NCI-H2196 treated with DMSO at 0.1 percent for 48 hours (cell line): Measurements from ENCODE around the gene P2RY11.

ENCODE experiments used
- DNase-seq: peaks from one replicate; lab custom pipeline; 2025; ENCODE audit not compliant: unreplicated experiment; lab: John Stamatoyannopoulos, UW

Gene P2RY11

DNA sequence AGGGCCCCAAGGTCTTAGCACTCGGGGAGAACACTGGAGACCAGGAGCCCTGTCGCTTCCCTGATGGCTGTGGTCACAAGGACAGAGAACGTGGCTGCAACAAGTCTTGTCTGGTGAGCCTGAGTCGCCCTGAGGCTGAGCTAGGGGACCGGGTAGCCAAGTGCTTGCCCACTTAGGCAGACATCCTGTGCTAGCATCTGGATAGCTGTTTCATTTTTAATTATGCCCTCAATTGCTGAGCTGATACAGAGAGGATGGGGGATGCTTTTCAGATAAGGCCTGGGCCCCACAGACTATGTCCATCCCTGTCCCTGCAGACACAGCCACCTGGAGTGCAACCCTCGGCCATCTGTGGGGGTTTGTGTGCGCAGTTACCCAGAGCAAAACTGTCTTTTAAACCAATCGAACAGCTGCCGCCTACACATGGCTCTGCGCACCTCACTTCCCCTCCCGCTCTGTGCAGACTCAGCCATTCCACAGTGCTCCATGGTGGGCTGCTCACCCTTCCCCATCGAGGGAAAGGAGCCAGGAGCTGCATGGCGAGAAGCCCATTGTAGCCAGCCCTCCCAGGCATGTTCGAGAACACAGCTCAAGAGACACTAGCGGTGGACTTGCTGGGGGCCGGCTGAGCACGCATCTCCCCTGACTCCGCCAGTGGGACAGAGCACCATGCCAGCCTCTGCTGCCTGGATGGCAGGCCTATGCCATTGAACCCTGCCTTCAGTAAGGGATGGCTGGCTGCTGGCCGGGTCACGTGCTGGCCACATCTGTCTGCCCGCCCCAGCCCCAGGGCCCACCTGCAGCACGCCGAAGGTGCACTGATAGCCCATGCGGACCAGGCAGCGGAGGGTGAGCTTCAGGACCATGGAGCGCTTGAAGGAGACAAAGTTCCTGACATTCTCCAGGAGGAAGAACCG is 27.6 kb downstream of the P2RY11 start:
- DNase-seq, result no peak

DNA sequence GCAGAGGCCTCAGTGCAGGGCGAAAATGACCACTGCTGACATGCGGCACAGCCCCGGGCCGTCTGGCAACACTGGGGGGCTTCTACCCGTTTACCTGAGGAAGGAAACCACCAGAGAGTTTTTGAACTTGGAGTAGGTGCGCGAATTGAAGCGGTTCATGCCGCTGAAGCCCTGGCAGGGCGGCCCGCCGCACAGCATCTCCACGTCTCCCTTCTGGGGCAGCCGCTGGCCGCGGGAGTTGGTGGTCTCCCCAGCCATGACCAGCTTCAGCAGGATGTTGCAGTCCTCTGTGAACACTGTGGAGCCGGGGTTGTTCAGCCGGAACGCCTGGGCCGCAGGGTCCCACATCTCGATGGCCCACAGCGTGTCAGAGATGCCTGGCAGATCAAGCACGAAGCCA is 28.5 kb downstream of the P2RY11 start:
- DNase-seq, result no peak

GRCh38 chr19:10141479-10141878 is 30.0 kb downstream of the P2RY11 start:
- no peak for DNase-seq

DNA sequence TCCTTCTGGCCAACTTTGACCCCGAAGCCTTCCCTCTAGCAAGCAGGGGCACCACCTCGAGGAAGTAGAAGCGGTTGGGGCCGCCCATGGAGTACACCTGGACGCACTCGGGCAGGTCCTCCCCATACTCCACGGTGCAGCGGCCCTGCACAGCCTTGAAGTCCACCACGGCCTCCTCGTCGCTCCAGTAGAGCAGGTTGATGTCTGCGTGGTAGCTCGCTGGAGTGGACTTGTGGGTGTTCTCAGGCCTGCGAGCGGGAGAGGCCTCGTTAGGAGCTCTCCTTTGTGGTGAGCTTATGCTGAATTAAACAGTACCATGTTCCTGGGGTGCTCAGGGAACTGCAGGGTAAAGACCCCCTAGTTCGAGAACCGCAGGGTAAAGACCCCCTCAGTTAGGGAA is 30.5 kb downstream of the P2RY11 start:
- no peak for DNase-seq

DNA sequence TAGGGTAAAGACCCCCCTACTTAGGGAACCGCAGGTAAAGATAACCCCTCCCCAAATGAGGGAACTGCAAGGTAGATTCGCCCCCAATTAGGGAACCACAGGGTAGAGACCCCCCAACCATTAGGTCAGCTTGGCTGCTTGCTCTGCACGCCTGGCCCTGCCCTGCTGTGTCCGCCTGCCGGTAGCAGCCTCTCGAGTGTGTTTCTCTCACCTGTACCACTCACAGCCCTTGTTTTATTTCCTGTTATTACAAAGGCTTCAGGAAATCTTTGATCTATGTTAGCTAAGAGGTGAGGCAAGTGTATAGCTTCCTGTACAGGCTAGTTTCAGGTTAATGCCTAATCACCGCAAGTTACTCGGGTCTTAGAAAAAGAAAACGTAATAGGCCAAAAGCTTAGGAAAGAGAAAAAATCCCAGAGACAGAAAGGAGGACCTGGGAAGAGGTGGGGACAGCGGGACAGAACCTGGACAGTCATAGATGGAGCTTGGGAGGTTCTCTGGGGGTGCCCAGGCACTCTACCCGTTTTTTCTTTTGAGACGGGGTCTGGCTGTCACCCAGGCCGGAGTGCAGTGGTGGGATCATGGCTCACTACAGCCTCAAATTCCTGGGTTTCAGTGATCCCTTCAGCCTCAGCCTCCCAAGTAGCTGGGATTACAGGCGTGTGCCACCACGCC is 31.3 kb downstream of the P2RY11 start:
- no peak for DNase-seq

DNA sequence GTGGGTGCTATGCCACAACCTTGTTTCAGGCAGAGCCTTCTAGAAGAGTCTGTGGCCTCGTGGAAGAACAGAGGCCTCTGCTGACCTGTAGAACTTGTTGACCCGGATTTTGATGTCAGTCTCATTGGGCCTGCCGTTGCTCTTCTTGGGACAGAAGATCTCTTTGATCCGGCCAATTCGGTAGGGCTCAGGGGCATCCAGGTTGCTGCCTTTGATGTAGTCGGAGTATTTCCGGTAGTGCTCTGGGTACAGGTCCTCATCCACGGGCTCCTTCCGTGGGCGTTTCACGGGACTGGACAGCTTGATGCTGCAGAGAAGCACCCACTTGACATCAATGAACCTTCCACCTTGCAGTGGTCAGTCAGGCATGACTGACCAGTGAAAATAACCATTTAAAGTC is 32.2 kb downstream of the P2RY11 start:
- DNase-seq, result no peak

GRCh38 chr19:10144361-10144760 is 32.9 kb downstream of the P2RY11 start:
- no peak for DNase-seq

DNA sequence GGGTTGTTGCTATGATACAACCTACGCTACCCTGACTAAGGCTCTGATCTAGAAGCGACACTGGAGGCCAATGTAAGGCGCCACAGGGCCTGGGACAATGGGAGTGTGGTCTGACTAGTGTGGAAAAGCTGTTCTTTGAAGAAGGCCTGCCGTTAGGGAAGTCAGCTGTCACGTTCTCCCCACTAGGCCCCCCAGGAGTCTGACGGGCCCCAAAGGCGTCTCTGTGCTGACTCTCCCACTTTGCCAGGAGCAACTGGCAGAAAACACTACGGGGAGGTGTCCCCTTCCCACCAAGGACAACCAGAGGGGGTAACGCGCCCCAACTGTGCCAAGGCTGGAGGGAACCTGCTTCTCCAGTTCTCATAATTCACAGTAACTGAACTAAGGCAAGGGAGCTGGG is 33.5 kb downstream of the P2RY11 start:
- DNase-seq, result no peak

DNA sequence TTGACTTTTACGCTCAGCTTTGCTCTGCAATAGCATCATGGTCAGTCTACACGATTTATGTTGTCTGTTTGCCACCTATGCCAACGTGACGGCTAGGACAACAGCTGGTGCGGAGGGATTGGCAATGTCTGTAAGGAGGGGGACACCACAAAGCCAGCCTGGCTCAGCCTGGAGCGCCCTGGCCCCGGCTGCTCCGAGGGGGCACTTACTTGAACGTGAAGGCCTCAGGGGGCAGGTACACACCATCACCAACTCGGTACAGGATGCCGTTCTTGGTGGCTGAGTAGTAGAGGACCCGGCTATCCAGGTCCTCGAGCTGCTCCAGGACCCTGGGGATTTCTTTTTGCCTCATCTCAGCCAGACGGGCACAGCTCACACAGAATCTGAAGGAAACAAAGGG is 34.6 kb downstream of the P2RY11 start:
- DNase-seq, result no peak

GRCh38 chr19:10149427-10149826 is 37.9 kb downstream of the P2RY11 start:
- DNase-seq, result no peak

DNA sequence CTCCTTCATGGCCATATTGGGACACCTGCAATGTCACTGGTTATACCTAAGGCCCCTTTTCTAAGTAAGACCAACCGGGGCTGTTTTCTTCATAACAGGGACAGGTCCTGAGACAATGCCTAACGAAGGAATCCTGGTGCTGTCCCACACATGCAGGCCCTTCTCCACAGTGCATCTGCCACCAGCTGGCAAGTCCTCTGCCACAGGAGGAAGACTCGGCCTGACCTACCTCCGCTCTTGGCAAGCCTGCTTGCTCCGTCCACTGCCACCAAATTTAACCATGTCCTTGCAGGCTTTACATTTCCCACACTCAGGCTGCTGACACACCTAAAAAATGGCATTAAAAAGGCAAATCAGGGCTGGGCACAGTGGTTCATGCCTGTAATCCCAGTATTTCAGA is 40.0 kb downstream of the P2RY11 start:
- no peak for DNase-seq

DNA sequence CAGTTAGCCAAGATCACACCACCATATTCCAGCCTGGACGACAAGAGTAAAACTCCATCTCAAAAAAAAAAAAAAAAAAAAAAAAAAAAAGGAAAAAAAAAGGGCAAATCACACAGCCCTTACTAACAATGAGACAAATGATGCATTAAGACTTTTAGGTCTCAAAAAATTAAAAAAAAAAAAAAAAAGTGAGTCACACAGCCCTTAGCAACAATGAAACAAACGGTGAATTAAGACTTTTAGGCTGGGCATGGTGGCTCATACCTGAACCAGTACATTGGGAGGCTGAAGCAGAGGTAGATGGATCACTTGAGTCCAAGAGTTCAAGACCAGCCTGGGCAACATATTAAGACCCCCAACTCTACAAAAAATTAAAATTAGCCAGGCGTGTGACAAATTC is 40.6 kb downstream of the P2RY11 start:
- no peak for DNase-seq

- DNase-seq, result no peak
These were observed 44.3 kb downstream of the P2RY11 start for GRCh38 chr19:10155839-10156238.

DNA sequence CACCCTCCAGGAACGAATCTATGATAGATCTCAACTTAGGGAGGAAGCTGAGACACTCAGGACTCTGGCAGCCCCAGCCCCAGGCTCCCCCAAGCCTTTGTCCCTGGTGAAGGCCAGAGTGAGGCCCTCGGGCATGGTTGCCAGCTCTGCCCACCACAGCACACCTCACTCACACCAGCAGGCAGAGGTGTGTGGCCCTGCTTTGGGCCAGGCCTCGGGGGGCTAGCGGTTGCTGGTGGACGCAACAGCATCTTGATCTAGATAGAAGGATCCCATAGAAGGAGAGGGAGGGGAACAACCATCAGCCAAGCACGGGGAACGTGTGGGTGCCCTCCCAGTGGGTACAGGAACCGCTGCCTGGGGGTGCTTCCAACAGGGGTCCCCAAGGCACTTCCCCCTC is 46.6 kb downstream of the P2RY11 start:
- no peak for DNase-seq

DNA sequence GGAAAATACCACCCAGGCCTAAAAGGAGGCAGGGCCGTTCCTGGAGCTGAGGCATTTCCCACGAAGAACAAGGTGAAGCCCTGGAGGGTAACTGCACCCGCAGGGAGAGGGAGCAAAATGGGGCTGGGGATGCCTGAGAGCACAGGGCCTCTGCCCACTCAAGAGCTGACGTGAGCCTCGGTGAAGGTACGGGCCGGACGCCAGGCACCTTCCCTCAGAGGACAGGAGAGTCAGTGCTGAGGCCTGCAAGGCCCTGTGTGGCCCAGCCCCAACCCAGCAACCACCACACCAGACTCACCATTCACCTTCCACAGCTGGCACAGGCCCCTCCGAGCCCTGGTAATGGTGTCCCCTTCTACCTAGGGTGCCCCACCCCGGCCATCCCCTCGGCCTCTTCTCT is 47.0 kb downstream of the P2RY11 start:
- DNase-seq, result no peak

DNA sequence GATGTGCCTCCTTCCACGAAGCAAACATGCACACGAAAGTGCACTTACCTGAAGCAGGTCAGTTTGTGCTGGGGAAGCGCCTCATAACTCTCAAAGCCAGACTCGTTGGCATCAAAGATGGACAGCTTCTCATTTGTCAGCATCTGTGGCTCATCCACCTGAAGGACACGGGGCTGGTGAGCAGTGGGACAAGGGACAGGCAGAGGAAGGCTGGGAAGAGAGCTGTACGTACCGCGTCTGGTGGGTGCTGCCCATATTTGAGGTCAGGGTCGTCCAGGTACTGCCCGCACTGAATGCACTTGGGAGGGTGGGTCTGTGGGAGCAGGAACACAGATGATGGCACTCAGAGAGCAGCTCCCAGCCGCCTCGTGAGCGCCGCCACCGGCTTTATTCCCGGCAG is 48.1 kb downstream of the P2RY11 start:
- DNase-seq, result no peak

GRCh38 chr19:10163536-10163935 is 52.0 kb downstream of the P2RY11 start:
- no peak for DNase-seq
